Measurements from ENCODE around the gene CMTM4.
"Not testable (repeated sequence)": the region's sequence is repeated elsewhere in the genome, so short reads cannot be mapped to it uniquely, and the experiment has no call there.

Gene CMTM4

GRCh38 chr16:66601471-66601870 lies 95.1 kb downstream of the CMTM4 start:
- Histone ChIP-seq H3K9me3 (ENCODE audit: control insufficient read depth, low read length) (peaks cover 9% of the 10 kb centered on the region), H3K27ac (ENCODE audit: low read depth, low read length, severe bottlenecking) (no peak overlapping the region), H3K4me3 (ENCODE audit: extremely low read depth, insufficient read depth, low read length, poor library complexity, severe bottlenecking) (no peak overlapping the region), H3K36me3 (ENCODE audit: control insufficient read depth, insufficient read depth, low read length) (peaks cover 3% of the 10 kb centered on the region), H3K4me1 (ENCODE audit: control insufficient read depth, insufficient read depth, low read length, poor library complexity, severe bottlenecking) (peaks cover 6% of the 10 kb centered on the region)
- WGBS, 2 experiments (ENCODE audit: insufficient coverage in 2 of 2) = 83 to 89% methylated on average over 5 of the region's 5 CpGs

- H3K36me3 ChIP-seq (ENCODE audit: control insufficient read depth, insufficient read depth, low read length) = no peaks in the 10 kb centered on the region
- H3K9me3 ChIP-seq (ENCODE audit: control insufficient read depth, low read length) = peaks cover 9% of the 10 kb centered on the region
- no peak overlapping the region for H3K27ac ChIP-seq (ENCODE audit: low read depth, low read length, severe bottlenecking)
- peaks cover 3% of the 10 kb centered on the region for H3K4me1 ChIP-seq (ENCODE audit: control insufficient read depth, insufficient read depth, low read length, poor library complexity, severe bottlenecking)
- 93 to 100% methylated on average over 1 of the region's 1 CpG for WGBS, 2 experiments (ENCODE audit: insufficient coverage in 2 of 2)
- no peak overlapping the region for H3K4me3 ChIP-seq (ENCODE audit: extremely low read depth, insufficient read depth, low read length, poor library complexity, severe bottlenecking)
Observed at GRCh38 chr16:66600477-66600876, 96.1 kb downstream of the CMTM4 start.

DNA sequence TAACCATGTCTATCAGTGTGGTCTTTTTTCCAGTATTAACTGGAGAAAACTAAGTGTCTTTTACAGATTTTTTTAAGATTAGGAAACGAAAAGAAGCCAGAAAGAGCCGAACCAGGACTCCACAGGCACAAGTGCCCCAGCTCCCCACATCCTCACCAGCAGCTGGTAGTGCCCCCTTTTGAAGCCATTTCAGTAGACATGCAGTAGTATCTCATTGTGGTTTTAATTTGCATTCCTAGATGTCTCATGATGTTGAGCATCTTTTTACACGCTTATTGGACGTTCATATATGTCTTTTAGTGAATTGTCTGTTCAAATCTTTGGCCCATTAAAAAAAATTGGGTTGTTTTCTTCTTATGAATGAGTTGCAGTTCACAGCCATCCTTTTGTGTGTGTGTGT lies 96.8 kb downstream of the CMTM4 start:
- WGBS, 2 experiments (ENCODE audit: insufficient coverage in 2 of 2) = 90 to 93% methylated on average over 2 to 3 of the region's 4 CpGs
- H3K27ac ChIP-seq (ENCODE audit: low read depth, low read length, severe bottlenecking) = no peak overlapping the region
- H3K9me3 ChIP-seq (ENCODE audit: control insufficient read depth, low read length) = peaks cover 9% of the 10 kb centered on the region
- peaks cover 3% of the 10 kb centered on the region for H3K4me1 ChIP-seq (ENCODE audit: control insufficient read depth, insufficient read depth, low read length, poor library complexity, severe bottlenecking)
- no peak overlapping the region for H3K4me3 ChIP-seq (ENCODE audit: extremely low read depth, insufficient read depth, low read length, poor library complexity, severe bottlenecking)
- H3K36me3 ChIP-seq (ENCODE audit: control insufficient read depth, insufficient read depth, low read length) = no peaks in the 10 kb centered on the region

GRCh38 chr16:66598111-66598510 lies 98.4 kb downstream of the CMTM4 start:
- H3K9me3 ChIP-seq (ENCODE audit: control insufficient read depth, low read length) = peaks cover 9% of the 10 kb centered on the region
- no peak overlapping the region for H3K4me3 ChIP-seq (ENCODE audit: extremely low read depth, insufficient read depth, low read length, poor library complexity, severe bottlenecking)
- H3K36me3 ChIP-seq (ENCODE audit: control insufficient read depth, insufficient read depth, low read length) = no peaks in the 10 kb centered on the region
- no CpG with 5 or more reads among the region's 3 CpGs for WGBS, 2 experiments (ENCODE audit: insufficient coverage in 2 of 2)
- H3K4me1 ChIP-seq (ENCODE audit: control insufficient read depth, insufficient read depth, low read length, poor library complexity, severe bottlenecking) = peaks cover 3% of the 10 kb centered on the region
- no peak overlapping the region for H3K27ac ChIP-seq (ENCODE audit: low read depth, low read length, severe bottlenecking)

DNA sequence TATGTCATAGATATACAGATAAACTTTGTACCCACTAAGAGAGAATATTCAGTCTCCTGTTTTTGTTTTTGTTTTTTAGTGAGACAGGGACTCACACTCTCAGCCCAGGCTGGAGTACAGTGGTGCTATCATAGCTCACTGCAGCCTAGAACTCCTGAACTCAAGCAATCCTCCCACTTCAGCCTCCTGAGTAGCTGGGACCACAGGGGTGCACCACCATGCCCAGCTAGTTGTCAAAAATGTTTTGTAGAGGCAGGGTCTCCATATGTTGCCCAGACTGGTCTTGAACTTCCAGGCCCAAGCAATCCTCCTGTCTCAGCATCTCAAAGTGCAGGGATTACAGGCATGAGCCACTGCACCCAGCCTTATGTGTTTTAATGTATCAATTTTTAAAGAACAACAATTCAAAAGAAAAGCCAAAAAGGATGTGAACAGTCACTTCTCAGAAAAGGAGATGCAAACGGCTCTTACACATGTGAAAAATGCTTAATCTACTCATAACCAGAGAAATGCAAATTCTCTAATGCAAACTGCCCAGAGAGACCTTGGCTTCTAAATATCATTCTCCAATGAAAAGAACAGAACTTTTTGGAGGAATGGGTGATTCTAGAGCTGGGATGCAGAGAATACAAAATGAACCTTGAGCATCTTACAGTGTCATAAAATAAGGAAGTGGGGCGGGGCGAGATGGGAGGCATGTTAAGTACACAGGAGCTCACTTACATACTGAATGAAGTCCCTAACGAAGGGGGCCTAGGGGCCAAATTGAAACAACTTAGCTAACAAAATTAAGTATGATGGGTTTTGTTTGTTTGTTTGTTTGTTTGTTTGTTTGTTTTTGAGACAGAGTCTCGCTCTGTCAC lies 99.3 kb downstream of the CMTM4 start:
- H3K36me3 ChIP-seq (ENCODE audit: control insufficient read depth, insufficient read depth, low read length) = no peaks in the 10 kb centered on the region
- WGBS, 2 experiments (ENCODE audit: insufficient coverage in 2 of 2) = 91 to 96% methylated on average over 3 to 4 of the region's 5 CpGs

GRCh38 chr16:66596559-66596958 lies 100.0 kb downstream of the CMTM4 start:
- H3K4me3 ChIP-seq (ENCODE audit: extremely low read depth, insufficient read depth, low read length, poor library complexity, severe bottlenecking); H3K27ac ChIP-seq (ENCODE audit: low read depth, low read length, severe bottlenecking); H3K36me3 ChIP-seq (ENCODE audit: control insufficient read depth, insufficient read depth, low read length); H3K9me3 ChIP-seq (ENCODE audit: control insufficient read depth, low read length); H3K4me1 ChIP-seq (ENCODE audit: control insufficient read depth, insufficient read depth, low read length, poor library complexity, severe bottlenecking): not testable (repeated sequence)
- no CpG with 5 or more reads among the region's 4 CpGs for WGBS, 2 experiments (ENCODE audit: insufficient coverage in 2 of 2)

More for the DNA sequence above, 99.3 kb downstream of the CMTM4 start:
- Histone ChIP-seq H3K4me3 (ENCODE audit: extremely low read depth, insufficient read depth, low read length, poor library complexity, severe bottlenecking) (no peak overlapping the region), H3K4me1 (ENCODE audit: control insufficient read depth, insufficient read depth, low read length, poor library complexity, severe bottlenecking) (peaks cover 3% of the 10 kb centered on the region), H3K9me3 (ENCODE audit: control insufficient read depth, low read length) (peaks cover 9% of the 10 kb centered on the region), H3K27ac (ENCODE audit: low read depth, low read length, severe bottlenecking) (no peak overlapping the region)

DNA sequence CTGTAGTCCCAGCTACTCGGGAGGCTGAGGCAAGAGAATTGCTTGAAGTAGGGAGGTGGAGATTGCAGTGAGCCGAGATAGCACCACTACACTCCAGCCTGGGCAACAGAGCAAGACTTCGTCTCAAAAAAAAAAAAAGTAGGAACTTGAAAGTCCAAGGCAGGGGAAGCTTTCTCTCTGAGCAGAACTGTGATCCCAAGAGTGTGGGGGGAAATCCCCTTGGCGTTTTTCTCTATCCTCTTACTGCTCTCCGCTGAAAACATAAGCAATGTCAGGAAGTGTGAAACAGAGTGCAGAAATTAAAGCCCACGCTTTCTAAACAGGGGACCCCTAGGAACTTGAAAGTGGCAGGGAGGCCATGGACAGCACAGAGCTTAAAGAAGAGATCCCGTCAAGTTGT lies 101.8 kb downstream of the CMTM4 start:
- Histone ChIP-seq H3K36me3 (ENCODE audit: control insufficient read depth, insufficient read depth, low read length) (no peaks in the 10 kb centered on the region), H3K4me3 (ENCODE audit: extremely low read depth, insufficient read depth, low read length, poor library complexity, severe bottlenecking) (no peak overlapping the region), H3K9me3 (ENCODE audit: control insufficient read depth, low read length) (no peaks in the 10 kb centered on the region), H3K4me1 (ENCODE audit: control insufficient read depth, insufficient read depth, low read length, poor library complexity, severe bottlenecking) (peaks cover 3% of the 10 kb centered on the region), H3K27ac (ENCODE audit: low read depth, low read length, severe bottlenecking) (no peak overlapping the region)
- 79 to 87% methylated on average over 4 to 5 of the region's 7 CpGs for WGBS, 2 experiments (ENCODE audit: insufficient coverage in 2 of 2)

- H3K4me1 ChIP-seq (ENCODE audit: control insufficient read depth, insufficient read depth, low read length, poor library complexity, severe bottlenecking) = no peaks in the 10 kb centered on the region
- H3K4me3 ChIP-seq (ENCODE audit: extremely low read depth, insufficient read depth, low read length, poor library complexity, severe bottlenecking) = no peak overlapping the region
Observed at GRCh38 chr16:66592814-66593213, 103.7 kb downstream of the CMTM4 start.

DNA sequence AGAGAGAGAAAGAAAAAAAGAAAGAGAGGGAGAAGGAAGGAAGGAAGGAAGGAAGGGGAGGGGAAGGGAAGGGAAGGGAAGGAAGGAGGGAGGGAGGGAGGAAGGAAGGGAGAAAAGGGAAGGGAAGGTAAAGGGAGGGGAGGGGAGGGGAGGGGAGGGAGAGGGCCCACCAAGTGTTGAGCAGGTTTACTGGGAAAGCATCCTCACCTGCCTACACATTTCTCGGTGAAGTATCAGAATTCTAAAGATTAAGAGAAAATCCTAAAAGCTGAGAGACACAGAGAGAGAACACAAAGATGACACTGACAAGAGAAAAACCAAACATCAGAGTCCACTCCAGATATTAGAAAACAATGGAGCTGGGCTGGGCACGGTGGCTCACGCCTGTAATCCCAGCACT lies 104.3 kb downstream of the CMTM4 start:
- H3K27ac ChIP-seq (ENCODE audit: low read depth, low read length, severe bottlenecking) = no peak overlapping the region
- H3K4me1 ChIP-seq (ENCODE audit: control insufficient read depth, insufficient read depth, low read length, poor library complexity, severe bottlenecking) = no peaks in the 10 kb centered on the region
- H3K9me3 ChIP-seq (ENCODE audit: control insufficient read depth, low read length) = no peaks in the 10 kb centered on the region
- no peak overlapping the region for H3K4me3 ChIP-seq (ENCODE audit: extremely low read depth, insufficient read depth, low read length, poor library complexity, severe bottlenecking)
- 83 to 100% methylated on average over 2 to 3 of the region's 3 CpGs for WGBS, 2 experiments (ENCODE audit: insufficient coverage in 2 of 2)
- no peaks in the 10 kb centered on the region for H3K36me3 ChIP-seq (ENCODE audit: control insufficient read depth, insufficient read depth, low read length)

More at GRCh38 chr16:66592814-66593213, 103.7 kb downstream of the CMTM4 start:
- no peak overlapping the region for H3K27ac ChIP-seq (ENCODE audit: low read depth, low read length, severe bottlenecking)
- WGBS, 2 experiments (ENCODE audit: insufficient coverage in 2 of 2) = 92 to 100% methylated on average over 1 to 2 of the region's 3 CpGs
- no peaks in the 10 kb centered on the region for H3K36me3 ChIP-seq (ENCODE audit: control insufficient read depth, insufficient read depth, low read length)
- H3K9me3 ChIP-seq (ENCODE audit: control insufficient read depth, low read length) = no peaks in the 10 kb centered on the region

DNA sequence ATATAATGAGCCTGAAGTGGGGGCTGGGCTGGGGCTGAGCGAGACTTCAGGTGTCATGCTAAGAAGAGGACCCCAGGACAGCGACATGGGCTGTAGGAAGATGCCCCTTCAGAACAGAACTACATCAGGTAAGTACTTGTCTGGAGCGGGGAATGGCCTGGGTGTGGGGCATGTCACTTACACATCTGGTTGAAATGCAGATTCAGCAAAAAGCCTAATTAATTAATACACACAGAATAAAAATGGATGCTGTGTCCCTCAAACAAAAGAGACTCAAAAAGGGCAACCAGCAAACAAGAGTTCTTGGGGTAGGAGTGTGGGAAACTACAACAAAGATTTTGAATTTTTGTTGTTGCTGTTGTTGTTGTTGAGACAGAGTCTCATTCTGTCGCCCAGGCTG lies 105.5 kb downstream of the CMTM4 start:
- no peaks in the 10 kb centered on the region for H3K36me3 ChIP-seq (ENCODE audit: control insufficient read depth, insufficient read depth, low read length)
- no peaks in the 10 kb centered on the region for H3K4me1 ChIP-seq (ENCODE audit: control insufficient read depth, insufficient read depth, low read length, poor library complexity, severe bottlenecking)
- no peak overlapping the region for H3K27ac ChIP-seq (ENCODE audit: low read depth, low read length, severe bottlenecking)
- WGBS, 2 experiments (ENCODE audit: insufficient coverage in 2 of 2) = 90 to 100% methylated on average over 1 to 2 of the region's 4 CpGs
- H3K4me3 ChIP-seq (ENCODE audit: extremely low read depth, insufficient read depth, low read length, poor library complexity, severe bottlenecking) = no peak overlapping the region
- H3K9me3 ChIP-seq (ENCODE audit: control insufficient read depth, low read length) = no peaks in the 10 kb centered on the region

DNA sequence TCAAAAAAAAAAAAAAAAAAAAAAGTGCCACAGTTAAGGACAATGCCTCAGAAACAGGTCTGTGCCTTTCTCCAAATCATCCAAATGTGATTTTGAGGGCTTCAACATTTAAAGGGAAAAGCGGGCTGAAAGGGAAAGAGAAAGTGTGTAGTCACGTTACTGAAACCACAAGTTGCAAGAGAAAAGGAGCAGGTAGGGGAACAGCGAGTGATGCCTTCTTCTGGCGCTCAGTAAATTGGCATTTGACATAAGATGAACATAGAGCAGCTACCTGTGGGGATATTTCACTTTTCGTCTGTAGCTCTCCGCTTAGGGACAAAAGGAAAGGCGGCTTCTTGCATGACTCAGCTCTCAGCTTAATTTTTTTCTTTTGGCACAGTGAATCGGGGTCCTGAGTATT lies 106.2 kb downstream of the CMTM4 start:
- no peaks in the 10 kb centered on the region for H3K36me3 ChIP-seq (ENCODE audit: control insufficient read depth, insufficient read depth, low read length)
- 82 to 86% methylated on average over 5 to 7 of the region's 8 CpGs for WGBS, 2 experiments (ENCODE audit: insufficient coverage in 2 of 2)
- no peak overlapping the region for H3K27ac ChIP-seq (ENCODE audit: low read depth, low read length, severe bottlenecking)
- no peak overlapping the region for H3K4me3 ChIP-seq (ENCODE audit: extremely low read depth, insufficient read depth, low read length, poor library complexity, severe bottlenecking)
- H3K9me3 ChIP-seq (ENCODE audit: control insufficient read depth, low read length) = no peaks in the 10 kb centered on the region
- H3K4me1 ChIP-seq (ENCODE audit: control insufficient read depth, insufficient read depth, low read length, poor library complexity, severe bottlenecking) = no peaks in the 10 kb centered on the region

All from mesodermal cell (in vitro differentiated cells).